Measurements from ENCODE around the gene MRPS18A. TPM values are rescaled to one million over a fixed set of nuclear protein-coding genes. Genes with fewer than 3 reads are reported as not detected.
A peak's percentile ranks its signal among the peaks of the same experiment; 100 is the strongest.

The MRPS18A gene
- total and polyA plus RNA-seq, 2 experiments from 2014 or later = 58.6 to 62.7 TPM

GRCh38 chr6:43628393-43629103, 59.0 kb downstream of the MRPS18A start:
- Mint-ChIP-seq H3K4me3 (peak overlapping the region; percentile 96), H3K36me3 (ENCODE audit: low read depth) (peaks cover 35% of the 10 kb centered on the region), H3K4me1 (peaks cover 9% of the 10 kb centered on the region), H3K27me3 (ENCODE audit: insufficient read depth, low read depth, poor library complexity) (peaks cover 6% of the 10 kb centered on the region), H3K27ac (peak overlapping the region; percentile 100), H3K9me3 (no peaks in the 10 kb centered on the region)
- ATAC-seq (peak; percentile 51), DNase-seq (ENCODE audit: low spot score) (peak; percentile 89)
- Histone ChIP-seq H3K4me1 (ENCODE audit: insufficient read depth) (no peaks in the 10 kb centered on the region), H3K27ac (ENCODE audit: low read depth) (peak overlapping the region; percentile 90), H3K27me3 (ENCODE audit: insufficient read depth) (no peaks in the 10 kb centered on the region), H3K9me2 (ENCODE audit: insufficient read depth) (no peaks in the 10 kb centered on the region), H3K36me3 (ENCODE audit: insufficient read depth) (peaks cover 3% of the 10 kb centered on the region; the same call in 1 of the 2 replicates), H3K79me2 (replicated peaks; ENCODE audit: insufficient read depth) (peaks cover 19% of the 10 kb centered on the region), H3K4me3 (peak overlapping the region; percentile 86), H2AFZ (peak overlapping the region; percentile 91; the same call in 1 of the 2 replicates), H4K20me1 (replicated peaks; ENCODE audit: insufficient read depth) (peaks cover 7% of the 10 kb centered on the region), H3K4me2 (peak overlapping the region; percentile 93), H3F3A (replicated peaks; ENCODE audit: low read depth) (0 out of 2 replicates have a peak, but pooled peaks cover 10% of the 10 kb centered on the region)
- TF ChIP-seq ZNF114 (CRISPR knock-in tag; IDR thresholded peaks at IDR 0.05) (no peak), CTCF (conservative IDR thresholded peaks at IDR 0.05; ENCODE audit: low read depth in 2 of 2) (no peak), STAT1 (IDR thresholded peaks at IDR 0.05; ENCODE audit: unreplicated experiment) (no peak), REST (IDR thresholded peaks at IDR 0.05; ENCODE audit: unreplicated experiment) (no peak), POLR2AphosphoS5 (IDR thresholded peaks at IDR 0.05; ENCODE audit: low read depth) (peak; percentile 44), JUNB (IDR thresholded peaks at IDR 0.05; ENCODE audit: unreplicated experiment) (no peak)

GRCh38 chr6:43627008-43627825, 60.4 kb downstream of the MRPS18A start:
- Histone ChIP-seq H3F3A (replicated peaks; ENCODE audit: low read depth) (0 out of 2 replicates have a peak, but pooled peaks cover 10% of the 10 kb centered on the region), H3K4me1 (ENCODE audit: insufficient read depth) (no peaks in the 10 kb centered on the region), H3K27me3 (ENCODE audit: insufficient read depth) (no peaks in the 10 kb centered on the region), H3K36me3 (ENCODE audit: insufficient read depth) (peaks cover 6% of the 10 kb centered on the region; the same call in 1 of the 2 replicates), H4K20me1 (replicated peaks; ENCODE audit: insufficient read depth) (peaks cover 7% of the 10 kb centered on the region), H3K4me2 (0 out of 2 replicates have a peak overlapping the region, but pooled peaks have one; percentile 38), H3K9me2 (ENCODE audit: insufficient read depth) (no peaks in the 10 kb centered on the region), H2AFZ (no peak overlapping the region), H3K27ac (ENCODE audit: low read depth) (no peak overlapping the region), H3K4me3 (peak overlapping the region; percentile 86; the same call in 1 of the 2 replicates), H3K79me2 (replicated peaks; ENCODE audit: insufficient read depth) (peaks cover 19% of the 10 kb centered on the region)
- DNase-seq (ENCODE audit: low spot score) = no peak
- Mint-ChIP-seq H3K36me3 (ENCODE audit: low read depth) (peaks cover 48% of the 10 kb centered on the region), H3K27me3 (ENCODE audit: insufficient read depth, low read depth, poor library complexity) (peaks cover 9% of the 10 kb centered on the region), H3K4me3 (peak overlapping the region; percentile 96), H3K27ac (no peak overlapping the region), H3K4me1 (peaks cover 9% of the 10 kb centered on the region), H3K9me3 (no peaks in the 10 kb centered on the region)
- TF ChIP-seq STAT1 (IDR thresholded peaks at IDR 0.05; ENCODE audit: unreplicated experiment) (no peak), NANOG (IDR thresholded peaks at IDR 0.05; ENCODE audit: borderline replicate concordance) (no peak), POLR2AphosphoS5 (IDR thresholded peaks at IDR 0.05; ENCODE audit: low read depth) (no peak)
- no peak for ATAC-seq

Data from GM23338 (cell line).